OCI-LY7 (cell line): Measurements from ENCODE around the gene C9orf72. TPM values are rescaled to one million over a fixed set of nuclear protein-coding genes. Genes with fewer than 3 reads are reported as not detected.

ENCODE experiments used
- BruUV-seq: library from RNA; stranded (reverse); fragments of 400-500 nt; replicated peaks from 2 replicates; lab custom pipeline; 2021; lab: Mats Ljungman, UMichigan
- CTCF ChIA-PET: fragments of 300-600 bp; sonication (Branson Sonifier 250); formaldehyde crosslinking; loops from one replicate; lab custom pipeline; 2022; ENCODE audit warnings: antibody characterized with exemption; ENCODE audit not compliant: unreplicated experiment; lab: Charles Lee
- POLR2A ChIA-PET: fragments of 300-600 bp; sonication (Branson Sonifier 250); formaldehyde crosslinking; loops from one replicate; lab custom pipeline; 2022; ENCODE audit warnings: antibody characterized with exemption; lab: Charles Lee
- DNase-seq: peaks from one replicate; pipeline ENCODE4 v3.0.0-alpha.2; 2015; ENCODE audit warnings: low spot score
- H2AFZ ChIP-seq: fragments of 200-600 bp; sonication (generic), shearing (Covaris generic); 2 replicates; pipeline ENCODE4 v1.6.1; 2014; ENCODE audit warnings: mild to moderate bottlenecking, antibody characterized with exemption, low read length, moderate library complexity
- H3K27ac ChIP-seq: fragments of 200-600 bp; sonication (generic); 2 replicates; pipeline ENCODE4 v1.5.1; 2014; ENCODE audit warnings: mixed run types, low read depth, mild to moderate bottlenecking, moderate library complexity, low read length, inconsistent platforms; ENCODE audit not compliant: poor library complexity, severe bottlenecking
- H3K36me3 ChIP-seq: fragments of 200-600 bp; sonication (generic); 2 replicates; pipeline ENCODE4 v1.6.1; 2014; ENCODE audit warnings: mild to moderate bottlenecking, antibody characterized with exemption, low read length, moderate library complexity, mixed read lengths; ENCODE audit not compliant: insufficient read depth
- H3K4me1 ChIP-seq: fragments of 200-600 bp; sonication (generic); 2 replicates; pipeline ENCODE4 v1.5.1; 2014; ENCODE audit warnings: mild to moderate bottlenecking, low read length; ENCODE audit not compliant: insufficient read depth, poor library complexity, severe bottlenecking
- H3K4me2 ChIP-seq: fragments of 200-600 bp; sonication (generic); 2 replicates; pipeline ENCODE4 v1.6.1; 2014; ENCODE audit warnings: mild to moderate bottlenecking, low read length
- H3K4me3 ChIP-seq: fragments of 200-600 bp; sonication (generic); 2 replicates; pipeline ENCODE4 v1.5.1; 2014; ENCODE audit warnings: mild to moderate bottlenecking, low read depth, low read length; ENCODE audit not compliant: poor library complexity, severe bottlenecking
- H3K79me2 ChIP-seq: fragments of 200-600 bp; sonication (generic); 2 replicates; pipeline ENCODE4 v1.6.1; 2016; ENCODE audit warnings: low read depth, mild to moderate bottlenecking, low read length, moderate library complexity, mixed read lengths; ENCODE audit not compliant: insufficient read depth
- H3K9me2 ChIP-seq: fragments of 200-600 bp; sonication (generic); 2 replicates; pipeline ENCODE4 v1.6.1; 2016; ENCODE audit warnings: mild to moderate bottlenecking, low read length, mixed read lengths; ENCODE audit not compliant: insufficient read depth
- H3K9me3 ChIP-seq: fragments of 200-600 bp; sonication (generic); 2 replicates; pipeline ENCODE4 v1.6.1; 2014; ENCODE audit warnings: mild to moderate bottlenecking, mixed run types, low read length, mixed read lengths
- H4K20me1 ChIP-seq: fragments of 200-600 bp; sonication (generic); 2 replicates; pipeline ENCODE4 v1.6.1; 2014; ENCODE audit warnings: mild to moderate bottlenecking, antibody characterized with exemption, low read length, moderate library complexity, mixed read lengths; ENCODE audit not compliant: insufficient read depth
- CTCF ChIP-seq: fragments of 200-600 bp; sonication (generic); conservative IDR thresholded peaks from 2 replicates; pipeline ENCODE4 v1.5.1; 2014; ENCODE audit warnings: mild to moderate bottlenecking, antibody characterized with exemption, low read length, moderate library complexity, mixed read lengths
- EZH2phosphoT487 ChIP-seq: fragments of 200-600 bp; sonication (generic); IDR thresholded peaks from 2 replicates; pipeline ENCODE4 v1.6.1; 2018; ENCODE audit warnings: low read depth, borderline replicate concordance, mild to moderate bottlenecking, mixed run types, antibody characterized with exemption, low read length, moderate library complexity, mixed read lengths
- intact Hi-C: fragments of 100-400 bp; cut with micrococcal nuclease; formaldehyde crosslinking; loops from one replicate; pipeline ENCODE4 v1.10.0; 2022; ENCODE audit not compliant: unreplicated experiment
- total RNA-seq, 2 experiments: library from RNA; depleted of rRNA in 1 of 2; stranded (reverse); fragments of >200 nt in 1 of 2; shearing (Covaris generic) in 1 of 2; gene quantifications; 2 replicates each; pipeline ENCODE4 v1.2.3, GENCODE V29; 2014 to 2022

C9orf72 gene
- total RNA-seq, 2 experiments from 2014 or later, result 12.3 to 16.4 TPM

- BruUV-seq, result no TSS peak
- no peak for TF ChIP-seq CTCF
- TF ChIP-seq EZH2phosphoT487, result no peak
- DNase-seq, result no peak
Observed at GRCh38 chr9:27533311-27533710, 40.0 kb downstream of the C9orf72 start.

GRCh38 chr9:27532046-27532445, 41.2 kb downstream of the C9orf72 start:
- BruUV-seq, result no TSS peak
- Histone ChIP-seq H4K20me1 (no peaks in the 10 kb centered on the region), H3K27ac (no peak overlapping the region), H3K79me2 (no peaks in the 10 kb centered on the region), H3K36me3 (no peaks in the 10 kb centered on the region), H3K9me3 (no peaks in the 10 kb centered on the region), H3K4me1 (peaks cover 5% of the 10 kb centered on the region), H3K4me2 (no peak overlapping the region), H3K9me2 (no peaks in the 10 kb centered on the region), H3K4me3 (no peak overlapping the region), H2AFZ (no peak overlapping the region)
- TF ChIP-seq EZH2phosphoT487 (no peak), CTCF (no peak)
- no peak for DNase-seq
- intact Hi-C loops, result no loop called here
- ChIA-PET CTCF (no interaction called here), POLR2A (no interaction called here)

More at GRCh38 chr9:27533311-27533710, 40.0 kb downstream of the C9orf72 start:
- Histone ChIP-seq H3K9me2 (no peaks in the 10 kb centered on the region), H3K4me1 (peaks cover 5% of the 10 kb centered on the region), H4K20me1 (no peaks in the 10 kb centered on the region), H3K27ac (no peak overlapping the region), H3K9me3 (no peaks in the 10 kb centered on the region), H2AFZ (no peak overlapping the region), H3K4me3 (no peak overlapping the region), H3K4me2 (no peak overlapping the region), H3K79me2 (no peaks in the 10 kb centered on the region), H3K36me3 (no peaks in the 10 kb centered on the region)
- intact Hi-C loops, result no loop called here
- POLR2A ChIA-PET, result no interaction called here
- CTCF ChIA-PET, result no interaction called here

GRCh38 chr9:27530915-27531755, 42.1 kb downstream of the C9orf72 start:
- Histone ChIP-seq H3K9me2 (no peaks in the 10 kb centered on the region), H2AFZ (no peak overlapping the region), H3K79me2 (no peaks in the 10 kb centered on the region), H3K36me3 (no peaks in the 10 kb centered on the region), H3K4me1 (peaks cover 5% of the 10 kb centered on the region), H4K20me1 (no peaks in the 10 kb centered on the region), H3K9me3 (no peaks in the 10 kb centered on the region), H3K4me2 (no peak overlapping the region), H3K27ac (no peak overlapping the region), H3K4me3 (no peak overlapping the region)
- BruUV-seq, result no TSS peak
- no peak for DNase-seq
- intact Hi-C loops, result no loop called here
- POLR2A ChIA-PET, result interaction anchor here (0.6 kb wide), 1 partner anchor 293 kb away, joined by 4 read pairs; no protein-coding TSS in a partner anchor
- CTCF ChIA-PET, result interaction anchor here (1.7 kb wide), 1 partner anchor 198 kb away, joined by 5 read pairs; no protein-coding TSS in a partner anchor
- TF ChIP-seq CTCF (no peak), EZH2phosphoT487 (no peak)
